NCI-H82 (cell line): ENCODE data around the gene ACTN3.

ENCODE experiments used
- DNase-seq: peaks from one replicate; lab custom pipeline; 2025; lab: John Stamatoyannopoulos, UW

The ACTN3 gene

GRCh38 chr11:66546368-66546965 lies at the start of gene ACTN3:
Gene ACTN3, plus strand, starts transcription at chr11:66546903. Its CDS starts 35 bp downstream, at chr11:66546938.
- DNase-seq, result no peak

GRCh38 chr11:66497206-66497605 lies 49.5 kb upstream of the ACTN3 start:
- no peak for DNase-seq

- no peak for DNase-seq
Measured at GRCh38 chr11:66498506-66498905, 48.2 kb upstream of the ACTN3 start.

- no peak for DNase-seq
Measured at GRCh38 chr11:66505276-66505816, 41.4 kb upstream of the ACTN3 start.

- no peak for DNase-seq
Measured at GRCh38 chr11:66509131-66509561, 37.6 kb upstream of the ACTN3 start.

GRCh38 chr11:66510271-66510989 lies 36.3 kb upstream of the ACTN3 start, which contains the start of gene BBS1:
Gene BBS1, plus strand, starts transcription at chr11:66510635. Its CDS starts 25 bp downstream, at chr11:66510660.
- peak; percentile 84 for DNase-seq

GRCh38 chr11:66510990-66511339 lies 35.7 kb upstream of the ACTN3 start:
- no peak for DNase-seq

GRCh38 chr11:66523611-66524010 lies 23.1 kb upstream of the ACTN3 start:
- no peak for DNase-seq

GRCh38 chr11:66524304-66525040 lies 22.2 kb upstream of the ACTN3 start:
- DNase-seq, result no peak

GRCh38 chr11:66529069-66529468 lies 17.6 kb upstream of the ACTN3 start:
- DNase-seq, result no peak

GRCh38 chr11:66529655-66530054 lies 17.0 kb upstream of the ACTN3 start:
- no peak for DNase-seq

- no peak for DNase-seq
Measured at GRCh38 chr11:66530927-66531709, 15.6 kb upstream of the ACTN3 start.

- DNase-seq, result no peak
Measured at GRCh38 chr11:66531841-66532240, 14.9 kb upstream of the ACTN3 start.

GRCh38 chr11:66532784-66533183 lies 13.9 kb upstream of the ACTN3 start:
- DNase-seq, result no peak

GRCh38 chr11:66539170-66539869 lies 7.4 kb upstream of the ACTN3 start:
- no peak for DNase-seq

GRCh38 chr11:66539870-66540213 lies 6.9 kb upstream of the ACTN3 start:
- no peak for DNase-seq

GRCh38 chr11:66540598-66540997 lies 6.1 kb upstream of the ACTN3 start:
- peak; percentile 52 for DNase-seq

GRCh38 chr11:66541892-66542291 lies 4.8 kb upstream of the ACTN3 start:
- DNase-seq, result no peak

- no peak for DNase-seq
Measured at GRCh38 chr11:66542362-66542761, 4.3 kb upstream of the ACTN3 start.

- DNase-seq, result peak; percentile 71
Measured at GRCh38 chr11:66543263-66544107, 3.2 kb upstream of the ACTN3 start.
